GM18868 (cell line): ENCODE measurements around the gene FBN2.
"Not testable (repeated sequence)": the region's sequence is repeated elsewhere in the genome, so short reads cannot be mapped to it uniquely, and the experiment has no call there.

Source experiments
- ATAC-seq: cut with Tn5 transposase; IDR thresholded peaks from one replicate; pipeline ENCODE4 v1.9.1; 2021; ENCODE audit warnings: mild to moderate bottlenecking, moderate library complexity; ENCODE audit not compliant: unreplicated experiment

The FBN2 gene

GRCh38 chr5:128328007-128328406 is 210.0 kb downstream of the FBN2 start:
- no peak for ATAC-seq

GRCh38 chr5:128321418-128321817 is 216.6 kb downstream of the FBN2 start:
- ATAC-seq = not testable (repeated sequence)

GRCh38 chr5:128318691-128319090 is 219.4 kb downstream of the FBN2 start:
- ATAC-seq = no peak

GRCh38 chr5:128317481-128317880 is 220.6 kb downstream of the FBN2 start:
- ATAC-seq = no peak

- no peak for ATAC-seq
These were observed 222.4 kb downstream of the FBN2 start for GRCh38 chr5:128315671-128316070.

GRCh38 chr5:128305341-128305740 is 232.7 kb downstream of the FBN2 start:
- no peak for ATAC-seq

GRCh38 chr5:128304791-128305190 is 233.3 kb downstream of the FBN2 start:
- ATAC-seq = no peak

GRCh38 chr5:128304088-128304487 is 234.0 kb downstream of the FBN2 start:
- no peak for ATAC-seq

- no peak for ATAC-seq
These were observed 234.5 kb downstream of the FBN2 start for GRCh38 chr5:128303593-128303992.

- ATAC-seq = no peak
These were observed 237.9 kb downstream of the FBN2 start for GRCh38 chr5:128300181-128300580.

GRCh38 chr5:128290152-128290858 is 247.7 kb downstream of the FBN2 start:
- no peak for ATAC-seq

GRCh38 chr5:128287740-128288139 is 250.3 kb downstream of the FBN2 start:
- ATAC-seq = no peak

GRCh38 chr5:128284236-128284635 is 253.8 kb downstream of the FBN2 start:
- no peak for ATAC-seq

GRCh38 chr5:128279345-128279744 is 258.7 kb downstream of the FBN2 start:
- no peak for ATAC-seq

GRCh38 chr5:128276537-128277216 is 261.4 kb downstream of the FBN2 start:
- ATAC-seq = no peak

GRCh38 chr5:128274441-128274840 is 263.6 kb downstream of the FBN2 start:
- ATAC-seq = no peak

GRCh38 chr5:128273736-128274135 is 264.3 kb downstream of the FBN2 start:
- no peak for ATAC-seq

GRCh38 chr5:128271859-128272464 is 266.1 kb downstream of the FBN2 start:
- ATAC-seq = no peak

GRCh38 chr5:128271071-128271470 is 267.0 kb downstream of the FBN2 start:
- ATAC-seq = no peak

- no peak for ATAC-seq
These were observed 273.3 kb downstream of the FBN2 start for GRCh38 chr5:128264564-128265360.

- ATAC-seq = no peak
These were observed 274.7 kb downstream of the FBN2 start for GRCh38 chr5:128263357-128263756.
